T-helper 1 cell treated with Interleukin-12 subunit alpha and Interleukin-12 subunit beta and Interleukin-4 antibody, amounts not matched to agents 30 μg/mL and 1 μg/mL, for 36 hours (primary cell): Measurements from ENCODE around the gene EVA1C.
A peak's percentile ranks its signal among the peaks of the same experiment; 100 is the strongest.
"Not testable (repeated sequence)": the region's sequence is repeated elsewhere in the genome, so short reads cannot be mapped to it uniquely, and the experiment has no call there.

ENCODE experiments used
- H3K27ac Mint-ChIP-seq: one replicate; pipeline ENCODE4 v1.8.0; 2021; ENCODE audit warnings: mild to moderate bottlenecking, mixed read lengths
- H3K27me3 Mint-ChIP-seq: one replicate; pipeline ENCODE4 v1.8.0; 2021; ENCODE audit warnings: low read depth, mixed read lengths
- H3K36me3 Mint-ChIP-seq: one replicate; pipeline ENCODE4 v1.8.0; 2021; ENCODE audit warnings: low read depth, mixed read lengths
- H3K4me1 Mint-ChIP-seq: one replicate; pipeline ENCODE4 v1.8.0; 2021; ENCODE audit warnings: low read depth, mixed read lengths
- H3K4me3 Mint-ChIP-seq: one replicate; pipeline ENCODE4 v1.8.0; 2021; ENCODE audit warnings: mild to moderate bottlenecking, moderate library complexity, mixed read lengths
- H3K9me3 Mint-ChIP-seq: one replicate; pipeline ENCODE4 v1.8.0; 2021; ENCODE audit warnings: mixed read lengths

The EVA1C gene

DNA sequence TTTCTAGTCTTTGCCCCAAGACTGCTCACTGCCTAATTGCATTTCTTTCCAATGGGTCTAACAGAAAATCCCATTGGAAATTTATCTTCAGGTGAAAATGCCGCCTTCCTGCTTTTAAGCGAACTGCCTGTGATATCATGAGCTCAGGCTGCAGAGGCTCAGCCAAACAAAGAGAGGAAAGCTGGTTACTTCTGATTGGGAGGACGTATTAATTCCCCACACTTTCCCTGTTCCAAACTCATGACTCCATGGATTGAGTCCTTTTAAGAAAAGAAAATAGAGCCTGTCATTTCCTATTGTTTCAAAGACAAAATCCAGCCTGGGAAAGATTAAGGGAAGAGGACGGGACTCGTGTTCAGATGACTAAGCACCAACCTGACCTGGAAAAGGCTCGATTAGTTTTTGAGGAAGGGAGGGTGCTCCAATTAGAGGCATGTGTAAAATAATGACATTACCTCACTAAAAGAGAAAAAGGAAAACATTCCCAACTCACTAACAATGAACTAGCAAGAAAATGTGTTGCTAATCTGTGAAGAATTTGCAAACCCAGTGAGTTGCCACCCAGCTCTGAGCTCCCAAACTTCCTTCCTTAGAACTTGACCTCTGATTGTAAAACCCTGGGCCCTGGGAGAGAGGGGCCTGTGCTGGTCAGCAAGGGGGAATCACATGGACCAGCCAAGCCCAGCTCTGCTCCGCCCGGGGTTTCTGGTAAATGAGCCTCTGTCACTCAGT is 111.6 kb downstream of the EVA1C start:
- H3K4me3 Mint-ChIP-seq = no peak overlapping the region
- no peaks in the 10 kb centered on the region for H3K4me1 Mint-ChIP-seq
- no peak overlapping the region for H3K27ac Mint-ChIP-seq
- H3K36me3 Mint-ChIP-seq = no peaks in the 10 kb centered on the region
- H3K27me3 Mint-ChIP-seq = no peaks in the 10 kb centered on the region
- no peaks in the 10 kb centered on the region for H3K9me3 Mint-ChIP-seq

- Mint-ChIP-seq H3K27me3 (no peaks in the 10 kb centered on the region), H3K27ac (no peak overlapping the region)
These were observed 112.8 kb downstream of the EVA1C start for GRCh38 chr21:32525282-32525681.

GRCh38 chr21:32529679-32530078 is 117.2 kb downstream of the EVA1C start:
- Mint-ChIP-seq H3K4me1 (no peaks in the 10 kb centered on the region), H3K4me3 (no peak overlapping the region), H3K27me3 (no peaks in the 10 kb centered on the region), H3K27ac (no peak overlapping the region), H3K9me3 (no peaks in the 10 kb centered on the region), H3K36me3 (no peaks in the 10 kb centered on the region)

More at GRCh38 chr21:32525282-32525681, 112.8 kb downstream of the EVA1C start:
- Mint-ChIP-seq H3K36me3 (no peaks in the 10 kb centered on the region), H3K4me1 (no peaks in the 10 kb centered on the region), H3K9me3 (no peaks in the 10 kb centered on the region), H3K4me3 (no peak overlapping the region)

- H3K36me3 Mint-ChIP-seq, H3K27ac Mint-ChIP-seq, H3K9me3 Mint-ChIP-seq, H3K27me3 Mint-ChIP-seq, H3K4me1 Mint-ChIP-seq, H3K4me3 Mint-ChIP-seq: not testable (repeated sequence)
These were observed 118.3 kb downstream of the EVA1C start for GRCh38 chr21:32530809-32531208.

DNA sequence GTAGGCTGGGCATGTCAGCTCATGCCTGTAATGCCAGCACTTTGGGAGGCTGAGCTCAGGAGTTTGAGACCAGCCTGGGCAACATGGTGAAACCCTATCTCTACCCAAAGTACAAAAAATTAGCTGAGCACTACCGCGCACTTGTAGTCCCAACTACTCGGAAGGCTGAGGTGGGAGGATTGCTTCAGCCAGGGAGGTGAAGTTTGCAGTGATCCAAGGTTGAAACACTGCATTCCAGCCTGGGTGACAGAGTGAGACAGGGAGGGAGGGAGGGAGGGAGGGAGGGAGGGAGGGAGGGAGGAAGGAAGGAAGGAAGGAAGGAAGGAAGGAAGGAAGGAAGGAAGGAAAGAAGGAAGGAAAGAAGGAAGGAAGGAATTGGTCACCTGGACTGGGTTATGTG is 119.1 kb downstream of the EVA1C start:
- H3K27ac Mint-ChIP-seq, H3K27me3 Mint-ChIP-seq: not testable (repeated sequence)

DNA sequence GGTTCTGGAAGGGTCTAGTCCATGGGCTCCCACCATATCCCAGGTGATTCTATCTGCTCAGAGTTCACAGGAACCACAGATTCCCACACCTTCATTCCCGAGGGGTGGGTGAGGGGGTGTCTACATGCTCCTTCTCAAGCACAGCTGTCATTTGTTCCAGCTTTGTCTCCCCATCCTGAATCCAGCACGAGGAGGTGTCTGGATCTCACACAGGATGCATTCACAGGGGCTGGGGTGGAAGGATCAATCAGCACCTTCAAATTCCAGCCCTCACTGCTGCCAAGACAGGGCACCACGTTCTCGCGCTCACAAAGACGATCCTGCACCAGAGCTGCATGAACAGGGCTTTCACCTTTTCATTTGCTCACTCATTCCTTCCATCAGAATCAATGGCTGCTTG is 120.1 kb downstream of the EVA1C start:
- peaks cover 8% of the 10 kb centered on the region for H3K4me1 Mint-ChIP-seq
- H3K27me3 Mint-ChIP-seq = no peaks in the 10 kb centered on the region
- no peaks in the 10 kb centered on the region for H3K9me3 Mint-ChIP-seq
- H3K36me3 Mint-ChIP-seq = no peaks in the 10 kb centered on the region
- H3K4me3 Mint-ChIP-seq = no peak overlapping the region
- no peak overlapping the region for H3K27ac Mint-ChIP-seq

More for the DNA sequence above, 119.1 kb downstream of the EVA1C start:
- H3K4me1 Mint-ChIP-seq, H3K36me3 Mint-ChIP-seq, H3K4me3 Mint-ChIP-seq, H3K9me3 Mint-ChIP-seq: not testable (repeated sequence)

DNA sequence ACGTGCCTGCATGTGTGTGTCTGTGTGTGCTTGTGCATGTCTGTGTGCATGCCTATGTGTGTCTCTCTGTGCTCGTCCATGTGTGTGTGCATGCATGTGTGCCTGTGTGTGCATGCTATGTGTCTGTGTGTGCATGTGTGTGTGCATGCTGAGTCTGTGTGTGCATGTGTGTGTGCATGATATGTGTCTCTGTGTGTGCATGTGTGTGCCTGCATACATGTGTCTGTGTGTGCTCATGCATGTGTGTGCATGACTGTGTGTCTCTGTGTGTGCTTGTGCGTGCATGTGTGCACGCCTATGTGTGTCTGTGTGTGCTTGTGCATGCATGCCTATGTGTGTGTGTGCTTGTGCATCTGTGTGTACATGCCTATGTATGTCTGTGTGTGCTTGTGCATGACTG is 120.5 kb downstream of the EVA1C start:
- no peak overlapping the region for H3K4me3 Mint-ChIP-seq
- no peak overlapping the region for H3K27ac Mint-ChIP-seq
- no peaks in the 10 kb centered on the region for H3K36me3 Mint-ChIP-seq
- H3K4me1 Mint-ChIP-seq = peaks cover 8% of the 10 kb centered on the region
- H3K27me3 Mint-ChIP-seq = no peaks in the 10 kb centered on the region
- H3K9me3 Mint-ChIP-seq = no peaks in the 10 kb centered on the region

GRCh38 chr21:32533611-32534010 is 121.1 kb downstream of the EVA1C start:
- H3K27me3 Mint-ChIP-seq = no peaks in the 10 kb centered on the region
- no peak overlapping the region for H3K27ac Mint-ChIP-seq
- peaks cover 10% of the 10 kb centered on the region for H3K4me1 Mint-ChIP-seq
- H3K36me3 Mint-ChIP-seq = no peaks in the 10 kb centered on the region
- no peaks in the 10 kb centered on the region for H3K9me3 Mint-ChIP-seq
- H3K4me3 Mint-ChIP-seq = no peak overlapping the region

GRCh38 chr21:32534113-32534512 is 121.6 kb downstream of the EVA1C start:
- no peak overlapping the region for H3K27ac Mint-ChIP-seq
- H3K4me1 Mint-ChIP-seq = peaks cover 12% of the 10 kb centered on the region
- no peaks in the 10 kb centered on the region for H3K36me3 Mint-ChIP-seq
- H3K4me3 Mint-ChIP-seq = no peak overlapping the region
- H3K27me3 Mint-ChIP-seq = no peaks in the 10 kb centered on the region
- H3K9me3 Mint-ChIP-seq = no peaks in the 10 kb centered on the region

GRCh38 chr21:32535612-32536011 is 123.1 kb downstream of the EVA1C start:
- Mint-ChIP-seq H3K27me3 (no peaks in the 10 kb centered on the region), H3K27ac (no peak overlapping the region), H3K4me1 (peaks cover 12% of the 10 kb centered on the region), H3K36me3 (no peaks in the 10 kb centered on the region), H3K9me3 (no peaks in the 10 kb centered on the region), H3K4me3 (no peak overlapping the region)

DNA sequence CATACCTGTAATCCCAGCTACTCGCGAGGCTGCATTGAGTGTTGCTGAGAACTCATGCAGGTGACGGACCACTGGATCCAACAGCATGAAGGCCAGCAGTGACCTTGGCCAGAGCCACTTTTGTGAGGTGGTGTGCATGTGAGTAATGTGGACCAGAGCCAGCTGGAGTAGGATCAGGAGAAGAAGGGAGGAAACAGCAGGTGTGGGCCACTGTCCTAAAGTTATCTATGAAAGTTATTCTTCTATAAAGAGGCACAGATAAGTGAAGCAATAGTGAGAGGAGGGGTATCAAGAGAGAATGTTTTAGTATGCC is 125.0 kb downstream of the EVA1C start:
- Mint-ChIP-seq H3K27ac (no peak overlapping the region), H3K4me1 (peaks cover 12% of the 10 kb centered on the region), H3K9me3 (no peaks in the 10 kb centered on the region), H3K4me3 (no peak overlapping the region), H3K27me3 (no peaks in the 10 kb centered on the region), H3K36me3 (no peaks in the 10 kb centered on the region)

DNA sequence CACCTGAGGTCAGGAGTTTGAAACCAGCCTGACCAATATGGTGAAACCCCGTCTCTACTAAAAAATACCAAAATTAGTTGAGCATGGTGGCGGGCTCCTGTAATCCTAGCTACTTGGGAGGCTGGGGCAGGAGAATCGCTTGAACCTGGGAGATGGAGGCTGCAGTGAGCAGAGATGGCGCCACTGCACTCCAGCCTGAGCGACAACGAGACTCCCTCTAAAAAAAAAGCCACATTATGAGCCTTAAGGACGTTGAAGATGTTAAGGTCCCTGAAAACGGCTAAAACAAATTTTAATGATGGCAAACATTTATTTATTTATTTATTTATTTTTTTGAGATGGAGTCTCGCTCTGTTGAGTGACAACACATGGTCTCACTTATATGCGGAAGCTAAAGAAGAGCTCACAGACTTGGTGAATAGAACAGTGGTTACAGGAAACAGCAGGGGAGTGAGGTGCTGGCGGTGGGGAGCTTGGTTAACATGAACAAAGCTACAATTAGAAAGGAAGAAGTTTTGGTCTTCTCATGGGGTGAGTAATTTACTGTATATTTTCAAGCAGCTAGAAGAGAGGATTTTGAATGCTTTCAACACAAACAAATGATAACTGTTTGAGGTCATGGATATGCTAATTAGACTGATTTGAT is 125.8 kb downstream of the EVA1C start:
- Mint-ChIP-seq H3K4me1 (peaks cover 12% of the 10 kb centered on the region), H3K27ac (peak overlapping the region; percentile 27), H3K9me3 (no peaks in the 10 kb centered on the region), H3K4me3 (no peak overlapping the region), H3K27me3 (no peaks in the 10 kb centered on the region), H3K36me3 (no peaks in the 10 kb centered on the region)

- Mint-ChIP-seq H3K27ac (no peak overlapping the region), H3K4me1 (peaks cover 12% of the 10 kb centered on the region), H3K36me3 (no peaks in the 10 kb centered on the region), H3K4me3 (no peak overlapping the region), H3K27me3 (no peaks in the 10 kb centered on the region), H3K9me3 (no peaks in the 10 kb centered on the region)
These were observed 126.9 kb downstream of the EVA1C start for GRCh38 chr21:32539378-32539777.

DNA sequence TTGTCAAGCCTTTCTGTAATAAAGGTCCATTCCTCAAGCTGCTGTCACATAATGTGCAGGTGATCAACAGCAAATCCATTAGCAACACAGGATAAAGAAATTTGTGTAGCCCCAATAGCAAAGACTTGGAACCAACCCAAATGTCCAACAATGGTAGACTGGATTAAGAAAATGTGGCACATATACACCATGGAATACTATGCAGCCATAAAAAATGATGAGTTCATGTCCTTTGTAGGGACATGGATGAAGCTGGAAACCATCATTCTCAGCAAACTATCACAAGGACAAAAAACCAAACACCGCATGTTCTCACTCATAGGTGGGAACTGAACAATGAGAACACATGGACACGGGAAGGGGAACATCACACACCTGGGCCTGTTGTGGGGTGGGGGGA is 130.6 kb downstream of the EVA1C start:
- H3K27ac Mint-ChIP-seq, H3K4me1 Mint-ChIP-seq, H3K4me3 Mint-ChIP-seq, H3K9me3 Mint-ChIP-seq, H3K27me3 Mint-ChIP-seq, H3K36me3 Mint-ChIP-seq: not testable (repeated sequence)

DNA sequence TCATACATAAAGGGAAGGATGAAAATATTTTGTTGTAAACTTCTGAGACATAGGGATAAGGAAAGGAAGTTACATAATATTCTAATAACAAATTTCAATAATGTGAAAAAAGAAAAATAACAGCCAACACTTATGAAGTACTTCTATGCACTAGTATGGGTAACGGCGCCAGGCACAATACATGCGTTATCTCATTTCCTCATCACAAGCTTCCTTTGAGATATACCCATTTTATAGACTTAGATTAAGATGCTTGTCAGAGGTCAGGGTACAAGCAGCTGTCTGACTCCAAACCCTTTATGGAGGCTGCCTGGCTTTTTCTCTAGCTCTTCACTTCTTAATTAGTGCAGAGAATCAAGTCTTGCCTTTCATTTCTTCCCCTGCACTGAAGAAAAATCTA is 131.5 kb downstream of the EVA1C start:
- H3K4me3 Mint-ChIP-seq = no peak overlapping the region
- H3K27ac Mint-ChIP-seq = no peak overlapping the region
- no peaks in the 10 kb centered on the region for H3K36me3 Mint-ChIP-seq
- H3K4me1 Mint-ChIP-seq = no peaks in the 10 kb centered on the region
- H3K27me3 Mint-ChIP-seq = peaks cover 3% of the 10 kb centered on the region
- no peaks in the 10 kb centered on the region for H3K9me3 Mint-ChIP-seq
